Middle frontal gyrus (tissue), 1 donor: Measurements from ENCODE around the gene FREM1.

Experiments
- DNase-seq: peaks from one replicate; pipeline ENCODE4 v3.0.0-alpha.2; 2015; ENCODE audit warnings: low spot score; ENCODE audit errors: extremely low spot score

Gene FREM1

DNA sequence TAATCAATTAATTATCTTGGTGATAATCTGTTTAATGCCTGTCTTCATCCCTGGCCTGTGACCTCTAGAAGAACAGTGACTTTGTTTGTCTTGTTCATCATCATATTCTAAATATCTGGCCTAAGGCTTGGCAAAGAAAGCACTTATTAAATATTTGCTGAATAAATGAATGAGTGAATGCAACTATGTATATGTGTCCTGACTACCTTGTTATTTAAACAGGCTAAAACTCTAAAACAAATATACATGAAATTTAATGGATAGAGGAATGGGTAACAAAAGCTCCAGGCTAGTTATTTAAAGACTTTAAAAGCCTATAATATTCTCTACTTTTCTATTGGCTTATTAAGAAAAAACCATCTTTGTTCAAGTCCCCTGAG lies 96.0 kb downstream of the FREM1 start:
- no peak for DNase-seq

DNA sequence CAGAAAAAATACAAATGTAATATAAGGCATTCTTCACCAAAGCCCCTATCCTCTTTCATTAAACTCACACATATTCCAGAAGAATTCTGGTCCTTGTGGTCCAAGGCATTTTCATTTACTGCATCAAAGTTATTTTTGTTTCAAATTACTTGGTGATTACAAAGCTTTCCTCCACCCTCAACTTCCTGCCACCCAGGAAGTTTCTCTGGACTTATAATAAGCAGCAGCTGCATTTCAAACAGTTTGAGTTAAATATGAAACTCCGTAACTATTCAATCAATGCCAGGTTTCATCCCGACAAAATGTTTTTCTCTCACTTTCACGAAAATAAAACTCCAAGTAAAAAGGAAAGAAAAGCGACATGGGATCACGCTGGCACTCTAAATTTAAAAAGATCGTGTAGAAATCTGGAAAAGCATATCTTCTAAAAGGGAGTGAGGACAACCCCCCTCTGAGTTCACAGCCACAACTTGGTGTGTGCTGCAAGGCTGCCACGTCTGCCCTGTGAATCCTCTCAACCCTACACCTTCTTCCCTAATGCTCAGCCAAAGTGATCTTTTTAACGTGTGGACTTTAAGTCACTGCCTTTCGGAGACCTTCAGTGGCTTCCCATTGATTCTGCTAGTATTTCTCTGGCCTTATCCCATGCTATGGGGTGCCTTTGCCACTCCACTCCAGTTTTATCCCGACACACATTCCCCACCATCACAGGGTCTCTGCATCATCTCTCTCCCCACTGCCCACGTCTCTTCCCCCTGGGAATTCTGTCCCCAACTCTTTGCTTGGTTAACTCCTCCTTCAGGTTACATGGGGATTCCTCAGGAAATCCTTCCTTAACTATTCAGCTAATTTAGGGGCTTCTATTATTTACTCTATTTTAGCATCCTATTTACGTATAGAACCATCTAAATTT lies 96.6 kb downstream of the FREM1 start:
- DNase-seq, result no peak

DNA sequence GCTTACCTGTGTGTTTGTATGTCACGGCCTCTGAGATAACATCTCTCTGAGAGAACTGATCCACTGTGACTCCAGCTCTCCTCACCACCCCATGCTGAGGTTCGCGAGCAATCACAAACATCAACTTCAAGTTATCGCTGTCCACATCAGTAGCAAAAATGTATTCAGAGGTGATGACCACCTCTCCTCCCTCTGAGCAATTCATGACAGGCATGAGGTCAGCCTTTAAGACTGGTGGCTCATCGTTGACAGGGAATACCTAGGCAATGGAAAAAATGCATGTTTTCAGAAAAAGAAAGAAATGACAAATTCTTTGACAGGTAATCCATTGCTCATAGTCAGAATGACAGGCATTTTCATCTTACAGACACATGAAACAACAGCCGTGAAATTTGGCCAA lies 97.4 kb downstream of the FREM1 start:
- DNase-seq, result no peak

DNA sequence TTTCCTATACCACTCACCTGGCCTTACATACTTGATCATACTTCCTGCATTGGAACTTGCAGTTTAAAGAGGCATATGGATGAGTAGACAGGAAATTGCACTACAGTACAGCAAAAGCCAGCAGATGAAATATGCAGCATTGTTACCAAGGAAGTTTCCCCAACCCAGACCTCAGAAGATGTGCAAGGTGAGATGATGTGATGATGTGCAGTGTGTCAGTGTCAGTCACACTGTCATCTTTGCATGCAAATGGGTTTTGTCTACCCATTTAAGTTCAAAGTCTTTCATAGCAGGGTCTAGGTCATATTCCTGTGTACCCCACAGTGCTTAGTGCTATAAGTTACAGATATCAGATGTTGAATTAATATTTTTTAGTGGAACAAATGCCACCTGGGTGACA lies 98.4 kb downstream of the FREM1 start:
- no peak for DNase-seq

DNA sequence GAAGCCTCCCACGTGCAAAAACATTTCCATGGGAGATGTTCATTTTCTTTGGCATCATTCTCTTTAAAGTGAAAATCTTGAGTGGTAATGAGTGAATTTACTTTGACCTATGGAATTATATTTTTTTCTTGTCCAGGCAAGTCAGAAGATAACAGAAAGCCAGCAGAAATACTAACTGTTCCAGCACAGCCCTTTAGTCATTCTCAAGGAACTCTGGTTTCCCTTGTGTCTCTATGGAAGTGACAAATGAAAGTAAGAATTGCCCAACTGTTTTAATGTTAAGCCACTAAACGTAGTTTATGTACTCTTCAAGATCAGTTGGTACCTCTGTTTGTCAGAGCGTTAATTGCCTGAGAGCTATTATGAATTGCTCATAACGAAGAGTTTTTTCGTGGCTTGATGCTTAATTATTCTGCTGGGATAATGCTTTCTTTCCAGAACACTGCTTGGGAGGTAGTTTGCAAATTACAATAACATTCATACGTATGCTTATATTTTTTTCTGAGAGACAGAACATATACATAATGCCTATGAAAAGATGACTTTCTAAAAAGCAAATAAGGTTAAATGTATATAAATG lies 103.2 kb downstream of the FREM1 start:
- no peak for DNase-seq

DNA sequence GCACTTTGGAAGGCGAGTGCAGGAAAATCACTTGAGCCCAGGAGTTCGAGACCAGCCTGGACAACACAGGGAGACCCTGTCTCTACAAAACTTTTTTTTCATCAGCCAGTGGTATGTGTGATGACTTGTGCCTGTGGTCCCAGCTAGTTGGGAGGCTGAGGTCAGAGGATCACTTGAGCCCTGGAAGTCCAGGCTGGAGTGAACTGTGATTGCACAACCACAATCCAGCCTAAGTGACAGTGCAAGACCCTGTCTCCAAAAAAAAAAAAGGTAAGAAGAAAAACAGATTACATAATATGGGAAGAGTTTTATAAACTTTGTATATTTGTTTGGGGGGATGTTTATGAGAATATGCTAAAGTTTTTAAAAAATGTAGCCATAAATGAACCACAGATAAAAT lies 111.2 kb downstream of the FREM1 start:
- DNase-seq, result no peak

DNA sequence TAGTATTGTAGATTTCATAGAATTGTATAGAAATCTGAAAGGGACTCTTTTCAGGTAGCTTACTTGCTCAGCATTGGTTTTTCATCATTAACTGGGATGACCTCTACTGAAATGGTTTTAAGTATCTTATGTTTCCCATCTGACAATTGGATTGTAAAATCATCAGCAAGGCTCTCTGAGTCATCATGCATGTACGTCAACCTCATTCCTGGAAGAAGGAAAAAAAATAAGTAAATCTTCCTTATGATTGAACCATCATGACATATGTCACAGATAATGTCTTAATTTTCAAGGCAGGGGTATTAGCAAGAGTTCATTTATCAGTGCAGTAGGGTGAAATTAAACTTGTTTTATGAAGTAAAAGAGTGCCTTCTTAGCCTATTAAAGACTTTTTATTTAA lies 112.8 kb downstream of the FREM1 start:
- DNase-seq, result no peak

DNA sequence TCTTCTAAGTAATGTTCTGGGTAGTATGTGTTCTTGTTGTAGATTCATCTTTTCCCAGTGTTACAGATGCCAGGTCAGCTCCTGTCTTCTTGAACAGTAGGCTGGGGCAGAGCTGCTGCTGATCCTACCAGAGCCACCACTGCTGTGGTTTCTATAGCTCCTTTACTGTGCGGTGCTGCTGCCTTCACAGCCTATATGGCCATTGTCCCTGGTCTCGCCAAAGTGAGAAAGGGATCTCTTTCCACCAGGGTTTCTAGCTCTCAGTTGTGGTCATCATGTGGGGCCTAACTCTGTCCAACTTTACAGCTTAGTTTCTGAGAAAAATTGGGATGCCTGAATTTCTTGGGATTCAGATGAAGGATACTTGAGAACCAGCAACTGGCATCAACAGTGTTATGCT lies 116.8 kb downstream of the FREM1 start:
- no peak for DNase-seq

DNA sequence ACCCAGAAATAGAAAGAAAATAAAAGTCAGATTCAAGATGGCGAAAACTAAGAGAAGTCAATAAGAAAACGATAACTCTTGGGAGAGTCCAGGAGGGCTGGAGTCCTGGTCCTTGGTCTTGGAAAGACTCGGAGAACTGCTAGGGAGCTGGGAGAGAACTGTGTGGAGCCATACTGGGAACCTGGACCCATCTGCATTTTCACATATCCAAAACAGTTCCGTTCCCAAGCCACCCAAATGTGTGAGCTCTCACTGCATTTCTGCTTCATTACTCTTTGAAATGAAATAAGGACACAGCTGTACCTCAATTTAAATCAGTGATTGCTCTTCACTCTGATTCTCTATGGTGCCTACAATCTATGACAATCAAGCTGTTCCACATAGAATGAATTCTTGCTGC lies 119.6 kb downstream of the FREM1 start:
- no peak for DNase-seq

DNA sequence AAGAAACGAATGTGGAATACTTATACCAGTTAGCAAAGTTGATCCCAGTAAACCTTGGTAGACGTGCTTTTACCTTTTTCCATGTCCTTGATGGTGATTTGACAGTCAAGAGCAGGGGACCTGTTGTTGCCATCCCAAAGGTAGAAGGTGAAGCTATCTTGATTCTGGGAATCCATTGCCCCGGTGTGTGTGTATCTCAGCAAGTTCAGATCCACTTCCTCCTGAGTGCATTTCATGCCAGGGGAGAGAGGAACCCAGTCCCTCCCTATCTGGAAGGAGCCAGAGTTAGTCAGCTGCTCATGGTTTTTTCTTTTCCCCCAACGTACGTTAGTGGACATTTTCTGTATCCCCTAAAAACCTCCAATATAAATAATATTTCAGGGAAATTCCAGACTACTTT lies 121.4 kb downstream of the FREM1 start:
- no peak for DNase-seq

DNA sequence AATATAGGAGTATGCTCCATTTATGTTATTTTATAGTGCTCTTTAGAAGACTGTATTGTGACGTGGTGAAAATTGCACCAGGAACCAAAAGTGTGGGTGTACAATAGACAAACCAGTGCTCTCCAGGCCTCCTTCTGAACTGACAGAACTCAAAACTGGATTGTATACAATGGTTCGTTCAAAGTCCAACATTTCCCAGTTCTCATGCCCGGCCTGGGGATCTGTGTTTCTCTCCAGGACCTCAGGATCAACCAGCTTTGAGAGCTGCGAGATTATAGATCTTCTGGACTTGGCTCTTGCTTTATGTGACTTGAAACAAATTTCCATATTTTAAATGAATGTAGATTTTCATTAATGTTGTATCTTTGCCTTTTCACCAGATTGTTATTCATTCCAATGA lies 126.9 kb downstream of the FREM1 start:
- no peak for DNase-seq

DNA sequence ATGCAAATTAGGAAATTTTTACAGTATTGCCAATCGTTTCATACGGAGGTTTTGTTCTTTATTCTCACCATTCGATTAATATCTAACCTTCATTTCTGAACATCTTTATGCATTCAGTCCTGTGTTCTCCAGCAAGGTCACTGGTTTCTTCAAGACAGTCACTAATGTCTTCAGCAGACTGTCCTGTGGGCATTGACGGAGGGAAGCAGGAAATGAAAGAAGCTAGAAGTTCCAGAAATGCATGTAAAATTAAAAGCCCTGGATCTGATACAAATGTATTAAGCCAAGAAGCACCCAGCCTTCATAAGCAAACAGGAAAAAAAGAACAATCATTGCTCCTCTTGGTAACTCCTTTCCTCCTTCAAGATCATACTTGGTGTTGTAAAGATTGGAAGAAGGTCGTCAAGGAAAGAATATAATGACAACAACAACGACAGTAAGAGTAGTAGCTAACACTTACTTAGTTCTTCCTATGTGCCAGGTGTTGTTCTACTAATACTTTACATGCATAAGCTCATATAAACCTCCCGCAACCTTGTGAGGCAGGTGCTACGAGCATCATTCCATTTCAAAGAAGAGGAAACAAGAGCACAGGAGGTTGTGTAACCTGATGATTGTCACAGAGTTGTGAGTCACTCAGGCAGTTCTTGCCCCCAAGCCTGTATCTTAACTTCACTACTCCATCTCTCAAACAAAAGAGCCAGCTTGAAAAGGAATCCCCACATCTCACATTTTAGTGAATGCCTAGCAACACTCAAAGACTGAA lies 127.8 kb downstream of the FREM1 start:
- DNase-seq, result no peak

DNA sequence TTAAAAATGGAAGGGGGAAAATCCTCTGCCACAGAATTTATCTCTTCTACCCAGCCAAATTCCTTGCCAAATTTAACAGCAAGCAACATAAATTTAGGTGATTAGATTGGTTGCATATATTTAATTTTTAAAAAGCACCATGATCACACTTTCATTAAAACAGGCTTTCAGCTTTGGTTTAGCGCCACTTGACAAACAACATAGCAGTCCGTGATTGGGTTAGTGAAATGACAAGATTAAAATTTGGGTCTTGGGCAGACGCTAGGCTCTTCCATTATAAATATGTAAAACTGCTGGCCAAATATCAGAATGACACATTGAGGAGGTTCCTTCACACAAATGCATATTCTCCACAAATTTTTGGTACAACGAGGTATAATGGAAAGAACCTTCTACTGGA lies 129.5 kb downstream of the FREM1 start:
- DNase-seq, result no peak

DNA sequence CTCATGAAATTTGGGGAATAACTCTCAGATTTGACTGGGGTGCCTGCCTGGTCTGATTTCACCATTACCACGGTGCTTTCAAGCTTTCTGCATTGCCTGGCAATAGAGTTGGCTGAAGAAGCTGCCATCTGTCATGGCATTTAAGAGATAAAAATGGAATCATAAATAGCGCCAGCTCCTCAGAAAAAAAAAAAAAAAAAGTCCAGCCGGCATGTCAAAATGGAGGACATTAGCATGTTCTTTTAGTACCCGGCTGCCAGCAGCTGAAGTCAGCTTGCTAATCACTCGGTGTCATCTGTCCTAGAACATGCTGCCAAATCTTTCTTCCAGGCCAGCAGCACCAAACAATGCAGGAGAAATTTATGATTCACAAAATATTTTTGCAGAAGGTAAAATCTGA lies 130.0 kb downstream of the FREM1 start:
- DNase-seq, result peak; percentile 44

DNA sequence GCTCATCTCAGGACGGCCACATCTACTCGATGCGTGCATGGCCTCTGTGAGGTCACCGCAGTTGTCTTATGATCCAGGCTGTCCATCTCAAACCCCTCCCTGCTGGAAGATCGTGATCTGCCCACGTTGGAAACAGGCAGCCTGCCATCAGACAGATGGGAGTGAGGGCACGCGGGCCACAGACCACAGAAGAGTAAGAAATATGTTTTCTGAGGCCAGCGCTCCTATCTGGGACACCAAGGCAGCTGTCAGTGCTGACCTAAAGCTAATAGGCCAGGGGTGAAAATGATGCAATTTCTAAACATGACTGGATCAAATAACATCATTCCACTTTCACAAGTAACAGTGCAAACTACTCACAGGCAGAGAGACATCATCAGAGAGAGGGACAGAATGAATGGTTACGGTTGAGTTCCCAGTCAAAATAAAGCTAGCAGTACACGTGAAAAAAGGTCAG lies 130.6 kb downstream of the FREM1 start:
- no peak for DNase-seq

DNA sequence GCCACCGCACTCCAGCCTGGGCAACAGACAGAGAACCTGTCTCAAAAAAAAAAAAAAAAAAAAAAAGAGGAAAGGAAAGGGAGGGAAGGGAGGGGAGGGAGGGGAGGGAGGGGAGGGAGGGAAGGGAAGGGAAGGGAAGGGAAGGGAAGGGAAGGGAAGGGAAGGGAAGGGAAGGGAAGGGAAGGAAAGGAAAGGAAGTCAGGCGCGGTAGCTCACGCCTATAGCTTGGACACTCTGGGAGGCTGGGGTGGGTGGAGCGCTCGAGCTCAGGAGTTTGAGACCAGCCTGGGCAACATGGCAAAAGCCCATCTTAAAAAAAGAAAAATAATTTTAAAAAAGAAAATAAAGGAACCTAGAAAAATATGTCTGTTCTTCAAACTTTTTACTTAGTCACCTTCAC lies 131.7 kb downstream of the FREM1 start:
- DNase-seq, result no peak

DNA sequence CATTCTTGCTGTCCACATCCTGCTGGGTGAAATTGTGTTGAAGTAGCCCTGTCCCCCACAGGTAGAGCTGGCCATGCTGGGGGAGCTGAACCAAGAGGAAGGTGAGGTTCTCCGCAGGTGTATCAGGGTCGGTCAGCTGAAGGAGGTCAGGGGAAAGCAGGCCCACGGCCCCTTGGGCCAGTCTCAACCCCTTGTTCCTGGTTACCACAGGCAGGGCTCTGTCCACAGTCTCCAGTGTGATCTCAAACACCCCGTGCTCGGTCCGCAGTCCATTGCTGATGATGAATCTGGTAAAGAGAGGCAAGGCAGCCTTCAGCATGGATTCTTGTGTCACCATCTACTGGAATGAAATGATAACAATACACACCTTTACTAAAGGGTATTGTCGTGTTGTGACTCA lies 134.3 kb downstream of the FREM1 start:
- no peak for DNase-seq

DNA sequence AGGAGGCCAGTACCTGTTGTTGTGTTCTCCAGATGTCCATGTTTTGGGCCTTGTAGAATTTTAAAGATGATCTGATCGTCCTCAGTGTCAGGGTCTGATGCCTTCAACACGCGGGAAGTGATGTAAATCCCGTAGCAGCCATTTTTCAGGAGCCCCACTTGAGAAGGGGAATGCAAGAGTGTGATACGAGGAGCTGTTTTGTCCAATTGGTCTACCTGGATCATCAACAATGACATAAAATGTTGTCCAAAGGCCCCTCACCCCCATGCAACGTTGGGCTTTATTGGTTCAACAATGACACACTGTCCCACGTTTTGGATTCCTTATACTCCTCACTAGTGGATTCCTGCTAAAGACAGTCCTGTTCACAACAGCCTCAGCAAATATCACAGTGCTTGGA lies 139.6 kb downstream of the FREM1 start:
- DNase-seq, result no peak

DNA sequence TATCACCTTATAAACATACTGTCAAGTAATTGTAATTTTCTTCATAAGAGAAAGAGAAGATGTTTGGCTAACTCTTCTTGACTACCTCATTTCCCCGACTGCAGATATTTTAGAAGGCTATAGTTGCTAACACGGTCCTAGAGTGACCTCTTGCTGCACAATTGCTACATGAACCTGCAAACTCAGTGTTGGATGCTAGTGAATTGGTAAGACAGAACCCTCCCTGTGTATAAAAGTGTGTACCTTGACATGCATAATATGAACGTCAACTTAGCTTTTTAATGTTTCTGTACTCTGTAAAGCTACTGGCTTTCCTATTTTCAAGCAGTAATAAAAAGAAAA lies 141.0 kb downstream of the FREM1 start:
- DNase-seq, result no peak

DNA sequence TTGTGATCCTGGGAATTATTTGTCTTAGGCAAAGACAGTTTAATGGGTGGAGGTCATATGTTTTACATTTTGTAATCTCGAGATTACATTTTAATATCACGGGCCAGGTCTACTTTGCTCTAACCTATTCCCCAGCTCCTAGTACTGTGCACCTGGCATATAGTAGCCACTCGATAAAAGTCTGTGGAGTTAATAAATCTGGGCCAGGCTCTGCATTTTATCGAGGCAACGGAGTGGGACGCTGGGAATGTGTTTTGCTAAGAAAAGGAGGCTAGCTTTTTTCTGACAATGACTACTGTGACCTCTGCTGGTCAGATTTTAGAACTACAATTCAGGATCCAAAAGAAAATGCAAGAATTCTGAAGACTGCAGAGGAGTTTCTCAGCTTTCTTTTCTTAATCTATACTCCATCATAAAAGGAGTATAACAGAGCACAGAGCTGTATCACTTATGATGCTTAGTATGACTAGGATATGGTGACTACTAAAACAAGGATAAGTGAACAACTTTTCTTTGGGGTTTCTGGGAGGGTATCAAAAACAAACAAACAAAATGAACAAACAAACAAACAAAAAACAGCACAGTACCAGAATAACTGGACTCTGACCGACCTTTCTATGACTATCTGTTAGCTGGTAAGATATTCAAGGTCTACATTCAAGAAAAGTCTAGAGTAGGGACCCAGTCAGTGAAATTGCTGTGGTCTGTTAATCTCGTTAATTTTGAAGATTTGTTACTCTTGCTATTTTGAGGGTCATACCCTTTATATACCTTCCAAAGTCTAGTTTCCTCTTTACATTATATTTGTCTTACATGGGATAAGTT lies 141.6 kb downstream of the FREM1 start:
- peak; percentile 42 for DNase-seq

DNA sequence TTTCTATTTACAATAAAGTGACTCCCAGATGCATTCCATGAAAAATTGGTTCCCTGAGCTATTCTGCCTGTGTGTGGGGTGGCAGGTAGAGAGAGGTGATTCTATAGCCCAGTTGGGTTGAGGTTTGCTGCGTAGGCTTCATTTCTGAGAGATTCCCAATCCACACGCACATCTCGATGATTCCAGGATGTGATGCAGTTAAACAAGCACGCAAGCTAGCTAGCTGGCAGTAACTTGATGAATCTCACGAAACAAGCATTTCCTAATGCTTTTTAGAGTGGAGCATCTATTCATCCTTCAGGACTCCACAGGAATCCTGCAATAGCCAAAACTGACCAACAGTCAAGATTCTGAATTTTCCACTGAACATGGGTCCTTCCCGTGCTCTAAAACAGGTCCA lies 143.9 kb downstream of the FREM1 start:
- no peak for DNase-seq

DNA sequence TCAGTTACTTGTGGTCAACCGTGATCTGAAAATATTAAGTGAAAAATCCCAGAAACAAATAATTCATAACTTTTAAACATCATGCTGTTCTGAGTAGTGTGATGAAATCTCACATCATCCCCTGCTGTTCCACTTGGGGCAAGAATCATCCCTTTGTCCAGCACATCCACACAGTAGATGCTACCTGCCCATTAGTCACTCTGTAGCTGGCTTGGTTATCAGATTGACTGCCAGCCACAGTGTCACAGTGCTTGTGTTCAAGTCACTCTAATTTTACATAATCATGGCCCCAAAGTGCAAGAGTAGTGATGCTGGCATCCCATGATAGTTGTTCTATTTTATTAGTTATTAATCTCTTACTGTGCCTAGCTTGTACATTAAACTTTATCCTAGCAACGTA lies 148.6 kb downstream of the FREM1 start:
- DNase-seq, result no peak
